ENCODE data around the gene TNNI3K. TPM values are rescaled to one million over a fixed set of nuclear protein-coding genes. Genes with fewer than 3 reads are reported as not detected.

Gene TNNI3K
- polyA plus RNA-seq, 1 of the 3 experiments (the other 2 are of a cell fraction), result 0.31 TPM

- Histone ChIP-seq H3K9me2 (no peaks in the 10 kb centered on the region), H3K4me2 (no peak overlapping the region), H3K9me3 (no peaks in the 10 kb centered on the region), H3K36me3 (replicated peaks in 1 of 2; ENCODE audit: control insufficient read depth in 1 of 2, insufficient read depth in 2 of 2, low read length in 1 of 2) (no peaks in the 10 kb centered on the region), H4K20me1 (ENCODE audit: insufficient read depth) (no peaks in the 10 kb centered on the region), H3K27me3 (ENCODE audit: insufficient read depth) (no peaks in the 10 kb centered on the region), H3F3A (replicated peaks; ENCODE audit: insufficient read depth) (no peaks in the 10 kb centered on the region), H3K27ac (ENCODE audit: low read depth in 2 of 2, low read length in 1 of 2) (no peak overlapping the region), H3K79me2 (ENCODE audit: insufficient read depth) (no peaks in the 10 kb centered on the region), H3K4me1 (ENCODE audit: control insufficient read depth in 1 of 2, insufficient read depth in 2 of 2, low read depth in 1 of 2, low read length in 1 of 2) (no peaks in the 10 kb centered on the region; a peak in 1 of 4 replicates), H3K4me3 (ENCODE audit: low read depth in 2 of 2, low read length in 1 of 2) (no peak overlapping the region), H3K9ac (no peak overlapping the region), H2AFZ (ENCODE audit: low read depth) (no peak overlapping the region)
- POLR2A ChIA-PET, result no interaction called here
- no peak for TF ChIP-seq NFIC (IDR thresholded peaks at IDR 0.05; ENCODE audit: borderline replicate concordance)
- TF ChIP-seq IRF3 (IDR thresholded peaks at IDR 0.05; ENCODE audit: low read depth, low read length), result no peak
- TF ChIP-seq MAX (IDR thresholded peaks at IDR 0.05; ENCODE audit: low read depth), result no peak
- CTCF ChIA-PET, result interaction anchor here (1.2 kb wide), 1 partner anchor 235 kb away, joined by 6 read pairs; no protein-coding TSS in a partner anchor
- WGBS (ENCODE audit: low lambda C conversion rate), result 63% methylated on average over 3 of the region's 3 CpGs
- DNase-seq, result no peak
Measured at GRCh38 chr1:74498901-74499300, 263.7 kb downstream of the TNNI3K start.

GRCh38 chr1:74502432-74502831 is 267.2 kb downstream of the TNNI3K start:
- Histone ChIP-seq H3K9ac (no peak overlapping the region), H3K4me3 (ENCODE audit: low read depth in 2 of 2, low read length in 1 of 2) (no peak overlapping the region), H3K4me1 (ENCODE audit: control insufficient read depth in 1 of 2, insufficient read depth in 2 of 2, low read depth in 1 of 2, low read length in 1 of 2) (peaks cover 0 to 21% of the 10 kb centered on the region in 2 experiments; a peak in 2 of 4 replicates), H3K79me2 (ENCODE audit: insufficient read depth) (no peaks in the 10 kb centered on the region), H3K36me3 (replicated peaks in 1 of 2; ENCODE audit: control insufficient read depth in 1 of 2, insufficient read depth in 2 of 2, low read length in 1 of 2) (no peaks in the 10 kb centered on the region), H3K9me3 (no peaks in the 10 kb centered on the region), H3K9me2 (no peaks in the 10 kb centered on the region), H4K20me1 (ENCODE audit: insufficient read depth) (no peaks in the 10 kb centered on the region), H2AFZ (ENCODE audit: low read depth) (no peak overlapping the region), H3K27me3 (ENCODE audit: insufficient read depth) (no peaks in the 10 kb centered on the region), H3K27ac (ENCODE audit: low read depth in 2 of 2, low read length in 1 of 2) (no peak overlapping the region), H3K4me2 (no peak overlapping the region), H3F3A (replicated peaks; ENCODE audit: insufficient read depth) (no peaks in the 10 kb centered on the region)
- ChIA-PET POLR2A (no interaction called here), CTCF (interaction anchor here (0.6 to 4.9 kb wide), 10 partner anchors 8 to 1880 kb away, joined by 3 to 55 read pairs (median 12); no protein-coding TSS in a partner anchor)
- no peak for DNase-seq
- WGBS (ENCODE audit: low lambda C conversion rate), result 62% methylated on average over 4 of the region's 4 CpGs
- no peak for TF ChIP-seq USF2 (IDR thresholded peaks at IDR 0.05; ENCODE audit: borderline replicate concordance, low read depth, low read length)
- TF ChIP-seq CHD2 (IDR thresholded peaks at IDR 0.05; ENCODE audit: low read length, partially characterized antibody), result no peak
- TF ChIP-seq USF1 (IDR thresholded peaks at IDR 0.05; ENCODE audit: borderline replicate concordance, low read depth), result no peak
- no peak for TF ChIP-seq PBX3 (IDR thresholded peaks at IDR 0.05)
- no peak for TF ChIP-seq POLR2AphosphoS5 (IDR thresholded peaks at IDR 0.05; ENCODE audit: low read depth, low read length)
- TF ChIP-seq REST (IDR thresholded peaks at IDR 0.05; ENCODE audit: low read depth, low read length), result peak; percentile 97
- no peak for TF ChIP-seq TAF1 (IDR thresholded peaks at IDR 0.05; ENCODE audit: borderline replicate concordance, low read depth, low read length)
- TF ChIP-seq NFIC (IDR thresholded peaks at IDR 0.05; ENCODE audit: borderline replicate concordance), result no peak
- TF ChIP-seq JUND (IDR thresholded peaks at IDR 0.05), result no peak

Measured in SK-N-SH (cell line).